Ovary (tissue), 9 donors: Measurements from ENCODE around the gene GLIS2. TPM values are rescaled to one million over a fixed set of nuclear protein-coding genes. Genes with fewer than 3 reads are reported as not detected.

Source experiments
- DNase-seq, 5 donors: peaks; one replicate each; pipeline ENCODE4 v3.0.0-alpha.2; 2019 to 2020
- H3K27ac ChIP-seq, 2 donors: fragments of 200-600 bp; one replicate each; pipeline versions ENCODE4 v1.5.1 to v1.8.0; 2019 to 2022
- H3K27me3 ChIP-seq: fragments of 200-600 bp; one replicate; pipeline ENCODE4 v1.8.0; 2022
- H3K36me3 ChIP-seq: fragments of 200-600 bp; sonication (generic); one replicate; pipeline ENCODE4 v1.5.1; 2019
- H3K4me1 ChIP-seq: one replicate; pipeline ENCODE4 v1.8.1; 2013; ENCODE audit warnings: mild to moderate bottlenecking, moderate library complexity; ENCODE audit not compliant: insufficient read depth
- H3K4me3 ChIP-seq: fragments of 200-600 bp; sonication (generic); one replicate; pipeline ENCODE4 v1.5.1; 2017
- H3K9me3 ChIP-seq, 2 donors: fragments of 200-600 bp in 1 of 2; sonication (generic) in 1 of 2; one replicate each; pipeline versions ENCODE4 v1.5.1 to v1.8.1; 2013 to 2019; ENCODE audit warnings: mild to moderate bottlenecking in 1 of 2, moderate library complexity in 1 of 2
- CTCF ChIP-seq, 3 donors: fragments of 450-650 bp in 2 of 3; fragments of 200-600 bp in 1 of 3; IDR thresholded peaks; one replicate each; pipeline versions ENCODE4 v1.5.1 to v1.8.0; 2016 to 2022; ENCODE audit warnings: antibody characterized with exemption in 3 of 3, mild to moderate bottlenecking in 1 of 3
- EP300 ChIP-seq: sonication (generic); formaldehyde crosslinking; IDR thresholded peaks from one replicate; pipeline ENCODE4 v1.6.1; 2017; ENCODE audit warnings: antibody characterized with exemption
- POLR2A ChIP-seq: fragments of 450-650 bp; IDR thresholded peaks from one replicate; pipeline ENCODE4 v1.6.1; 2017; ENCODE audit warnings: antibody characterized with exemption, mild to moderate bottlenecking, moderate library complexity
- WGBS, 3 donors: extraction: QIAGEN DNeasy Blood & Tissue Kit in 1 of 3; methylation state at CpG; one replicate each; pipeline versions ENCODE4 v1.1.5 to v1.1.7; 2013 to 2017; 5-methylcytosine and 5-hydroxymethylcytosine counted together
- intact Hi-C, 4 donors: fragments of 100-400 bp; cut with DNase I; formaldehyde crosslinking; loops; one replicate each; pipeline versions ENCODE4 v1.11.0 to v1.15.1; 2022 to 2023
- polyA plus RNA-seq, 2 donors: library from polyadenylated mRNA; stranded (reverse); fragments of 200-250 nt in 1 of 2; fragments of 350-450 nt in 1 of 2; fragmentation: Illumina TruSeq in 1 of 2; extraction: RNeasy Lipid Tissue Mini Kit (QIAGEN cat#74804) in 1 of 2; gene quantifications; one replicate each; pipeline ENCODE4 v1.2.3, GENCODE V29; 2013 to 2014
- total RNA-seq, 7 donors: library from RNA; depleted of rRNA in 2 of 7; stranded (reverse); fragments of >200 nt in 2 of 7; fragmentation: NEBNext Ultra II Directional in 3 of 7; extraction: Animal tissue kit (Norgen Biotek cat#: 25700) in 3 of 7; gene quantifications; one replicate each; pipeline versions ENCODE4 v1.1.0 to v1.2.4, GENCODE V29; 2016 to 2023
- donor health status: DM: no; HTN: no; CAD: no; lungs with moderate emphysema.
- donor health status: DM: no; HTN: no; CAD: no.
- donor health status: Bipolar disorder and iron deficiency.
- donor health status: DM: yes; HTN: yes; CAD: no.
- donor health status: DM: no; HTN: no; CAD: no.
- donor health status: DM: yes; HTN: yes; CAD: no.

The GLIS2 gene
- total and polyA plus RNA-seq, 9 donors = 1.6 to 79.5 (median 38.4) TPM

GRCh38 chr16:4366016-4366415, 50.1 kb downstream of the GLIS2 start:
- no peak overlapping the region for H3K4me3 ChIP-seq
- intact Hi-C loops = no loop called here
- H3K9me3 ChIP-seq = no peaks in the 10 kb centered on the region
- DNase-seq = peak in 1 of 5 donors; percentile 27
- peaks cover 19% of the 10 kb centered on the region for H3K4me1 ChIP-seq
- no peak for TF ChIP-seq POLR2A
- no peak for TF ChIP-seq EP300
- TF ChIP-seq CTCF (IDR thresholded peaks at IDR 0.05) = no peak
- H3K27me3 ChIP-seq = no peaks in the 10 kb centered on the region
- H3K27ac ChIP-seq = no peak overlapping the region
- H3K36me3 ChIP-seq = no peaks in the 10 kb centered on the region
- WGBS, 3 donors = 90 to 94% (median 91%) methylated on average over 11 to 13 of the region's 13 CpGs

- TF ChIP-seq CTCF (IDR thresholded peaks at IDR 0.05) (no peak), EP300 (no peak), POLR2A (no peak)
- Histone ChIP-seq H3K27ac (no peak overlapping the region), H3K27me3 (no peaks in the 10 kb centered on the region), H3K9me3 (no peaks in the 10 kb centered on the region), H3K4me1 (peaks cover 21% of the 10 kb centered on the region), H3K36me3 (no peaks in the 10 kb centered on the region), H3K4me3 (no peak overlapping the region)
- no peak for DNase-seq
- 89 to 94% (median 89%) methylated on average over 5 of the region's 5 CpGs for WGBS, 3 donors
- intact Hi-C loops = no loop called here
Observed at GRCh38 chr16:4367393-4367856, 51.6 kb downstream of the GLIS2 start.

GRCh38 chr16:4369007-4369733, 53.3 kb downstream of the GLIS2 start:
- Histone ChIP-seq H3K27ac (peak overlapping the region; percentile 76 to 87), H3K4me1 (peaks cover 26% of the 10 kb centered on the region), H3K4me3 (no peak overlapping the region), H3K9me3 (no peaks in the 10 kb centered on the region), H3K36me3 (no peaks in the 10 kb centered on the region), H3K27me3 (no peaks in the 10 kb centered on the region)
- TF ChIP-seq EP300 (no peak), POLR2A (no peak), CTCF (IDR thresholded peaks at IDR 0.05) (no peak)
- intact Hi-C loops = no loop called here
- peak in 2 of 5 donors; percentile 53 to 55 for DNase-seq
- 77 to 81% (median 80%) methylated on average over 12 to 13 of the region's 13 CpGs for WGBS, 3 donors

GRCh38 chr16:4370151-4370550, 54.3 kb downstream of the GLIS2 start:
- 77 to 81% (median 80%) methylated on average over 3 of the region's 3 CpGs for WGBS, 3 donors
- TF ChIP-seq CTCF (IDR thresholded peaks at IDR 0.05) = no peak
- no peak for TF ChIP-seq POLR2A
- TF ChIP-seq EP300 = no peak
- Histone ChIP-seq H3K36me3 (no peaks in the 10 kb centered on the region), H3K27ac (peak overlapping the region; percentile 76 to 87), H3K9me3 (no peaks in the 10 kb centered on the region), H3K4me1 (peaks cover 33% of the 10 kb centered on the region), H3K27me3 (no peaks in the 10 kb centered on the region), H3K4me3 (no peak overlapping the region)
- intact Hi-C loops = no loop called here
- DNase-seq = no peak
